PC-3 (cell line): ENCODE results near the gene FAS.

Experiments used
- EZH2 ChIP-seq: fragments of 300-600 bp; sonication (generic); IDR thresholded peaks from one replicate; pipeline ENCODE4 v1.6.1; 2017; ENCODE audit warnings: antibody characterized with exemption, mild to moderate bottlenecking, low read length; ENCODE audit not compliant: unreplicated experiment
- TF ChIP-seq, protein P1 (sequence below): fragments of 300-600 bp; sonication (generic); conservative IDR thresholded peaks from 2 replicates; pipeline ENCODE4 v1.5.1; 2017; ENCODE audit warnings: antibody characterized with exemption, low read depth, mild to moderate bottlenecking, low read length

DNA sequence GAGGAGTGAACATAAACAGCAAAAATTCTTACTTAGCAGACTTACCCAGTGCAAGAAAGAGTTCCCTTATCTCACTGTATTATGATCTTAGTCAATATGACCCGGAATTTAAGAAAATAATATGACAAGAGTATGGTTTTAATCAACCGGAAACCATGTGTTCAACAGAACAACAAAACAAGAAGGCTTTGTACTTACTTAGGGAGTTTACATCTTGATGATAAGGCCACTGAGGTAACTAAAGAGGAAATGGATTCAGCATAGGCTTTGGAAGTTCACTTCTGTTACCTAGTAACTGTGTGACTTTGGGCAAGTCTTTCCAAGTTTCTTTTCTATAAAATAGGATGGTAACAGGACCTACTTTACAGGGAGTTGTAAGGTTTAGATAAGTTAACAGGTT lies 7.4 kb upstream of the FAS start:
- TF ChIP-seq, protein P1, sequence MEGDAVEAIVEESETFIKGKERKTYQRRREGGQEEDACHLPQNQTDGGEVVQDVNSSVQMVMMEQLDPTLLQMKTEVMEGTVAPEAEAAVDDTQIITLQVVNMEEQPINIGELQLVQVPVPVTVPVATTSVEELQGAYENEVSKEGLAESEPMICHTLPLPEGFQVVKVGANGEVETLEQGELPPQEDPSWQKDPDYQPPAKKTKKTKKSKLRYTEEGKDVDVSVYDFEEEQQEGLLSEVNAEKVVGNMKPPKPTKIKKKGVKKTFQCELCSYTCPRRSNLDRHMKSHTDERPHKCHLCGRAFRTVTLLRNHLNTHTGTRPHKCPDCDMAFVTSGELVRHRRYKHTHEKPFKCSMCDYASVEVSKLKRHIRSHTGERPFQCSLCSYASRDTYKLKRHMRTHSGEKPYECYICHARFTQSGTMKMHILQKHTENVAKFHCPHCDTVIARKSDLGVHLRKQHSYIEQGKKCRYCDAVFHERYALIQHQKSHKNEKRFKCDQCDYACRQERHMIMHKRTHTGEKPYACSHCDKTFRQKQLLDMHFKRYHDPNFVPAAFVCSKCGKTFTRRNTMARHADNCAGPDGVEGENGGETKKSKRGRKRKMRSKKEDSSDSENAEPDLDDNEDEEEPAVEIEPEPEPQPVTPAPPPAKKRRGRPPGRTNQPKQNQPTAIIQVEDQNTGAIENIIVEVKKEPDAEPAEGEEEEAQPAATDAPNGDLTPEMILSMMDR, result no peak
- TF ChIP-seq EZH2, result no peak
